ENCODE data around the gene RRBP1.

RRBP1 gene

DNA sequence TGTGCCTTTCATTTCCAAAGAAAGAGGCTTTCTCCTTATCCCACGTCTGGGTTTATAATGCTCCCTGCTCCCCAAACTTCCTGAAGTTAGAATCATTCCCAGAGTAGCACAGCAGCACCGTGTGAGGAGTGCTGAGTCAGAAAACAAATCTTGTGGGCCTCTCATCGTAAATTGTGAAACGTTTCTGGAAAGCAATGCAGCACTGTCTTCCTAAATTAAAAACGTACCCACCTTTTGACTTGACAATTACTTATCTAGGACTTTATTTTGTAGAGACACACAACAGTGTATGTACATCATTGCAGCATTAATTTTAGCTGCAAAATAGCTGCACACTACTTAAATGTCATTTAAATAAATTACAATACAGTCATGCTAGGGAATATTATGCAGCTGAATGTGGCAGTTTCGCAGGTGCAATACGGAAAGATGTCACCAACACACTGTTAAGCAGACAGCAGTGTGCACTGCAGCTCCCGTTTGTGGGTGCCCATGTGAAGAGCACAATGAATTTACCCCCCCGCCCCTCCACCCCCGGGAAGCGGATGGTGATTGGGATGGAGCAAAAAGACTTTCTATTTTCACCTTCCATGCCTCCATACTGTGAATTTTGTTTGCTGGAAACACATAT is 30.8 kb downstream of the RRBP1 start:
- H3K23ac ChIP-seq (ENCODE audit: low read length) = no peak overlapping the region
- H2BK120ac ChIP-seq (ENCODE audit: low read depth, low read length) = no peak overlapping the region
- H3K4ac ChIP-seq (ENCODE audit: low read depth, low read length) = no peak overlapping the region
- H2BK5ac ChIP-seq (ENCODE audit: low read length) = no peak overlapping the region
- H3K9ac ChIP-seq (ENCODE audit: low read length) = no peak overlapping the region
- no peaks in the 10 kb centered on the region for H3K27me3 ChIP-seq (ENCODE audit: insufficient read depth, low read length, poor library complexity)
- H3K79me1 ChIP-seq (ENCODE audit: low read length) = peaks cover 48% of the 10 kb centered on the region
- WGBS (ENCODE audit: extremely low coverage, insufficient coverage, low lambda C conversion rate) = no CpG with 5 or more reads among the region's 11 CpGs
- no peak overlapping the region for H3K56ac ChIP-seq (ENCODE audit: low read length)
- H3K79me2 ChIP-seq (ENCODE audit: control insufficient read depth, insufficient read depth, low read length) = peaks cover 81% of the 10 kb centered on the region
- no peak overlapping the region for H3K4me3 ChIP-seq (ENCODE audit: low read length)
- no peak overlapping the region for H4K8ac ChIP-seq (ENCODE audit: low read depth, low read length)
- H3K4me2 ChIP-seq (ENCODE audit: low read length) = no peak overlapping the region
- no peak overlapping the region for H2AK5ac ChIP-seq (ENCODE audit: low read length)
- no peak overlapping the region for H3K27ac ChIP-seq (ENCODE audit: low read depth, low read length)
- no peak overlapping the region for H2BK15ac ChIP-seq (replicated peaks; ENCODE audit: low read depth)
- H3K4me1 ChIP-seq (ENCODE audit: control insufficient read depth, low read depth, low read length) = peaks cover 4% of the 10 kb centered on the region
- no peak overlapping the region for H4K5ac ChIP-seq (ENCODE audit: low read length)
- DNase-seq = no peak
- H3K36me3 ChIP-seq (ENCODE audit: control insufficient read depth, insufficient read depth, low read length) = peaks cover 1% of the 10 kb centered on the region
- no peak overlapping the region for H3K18ac ChIP-seq (ENCODE audit: low read length)

DNA sequence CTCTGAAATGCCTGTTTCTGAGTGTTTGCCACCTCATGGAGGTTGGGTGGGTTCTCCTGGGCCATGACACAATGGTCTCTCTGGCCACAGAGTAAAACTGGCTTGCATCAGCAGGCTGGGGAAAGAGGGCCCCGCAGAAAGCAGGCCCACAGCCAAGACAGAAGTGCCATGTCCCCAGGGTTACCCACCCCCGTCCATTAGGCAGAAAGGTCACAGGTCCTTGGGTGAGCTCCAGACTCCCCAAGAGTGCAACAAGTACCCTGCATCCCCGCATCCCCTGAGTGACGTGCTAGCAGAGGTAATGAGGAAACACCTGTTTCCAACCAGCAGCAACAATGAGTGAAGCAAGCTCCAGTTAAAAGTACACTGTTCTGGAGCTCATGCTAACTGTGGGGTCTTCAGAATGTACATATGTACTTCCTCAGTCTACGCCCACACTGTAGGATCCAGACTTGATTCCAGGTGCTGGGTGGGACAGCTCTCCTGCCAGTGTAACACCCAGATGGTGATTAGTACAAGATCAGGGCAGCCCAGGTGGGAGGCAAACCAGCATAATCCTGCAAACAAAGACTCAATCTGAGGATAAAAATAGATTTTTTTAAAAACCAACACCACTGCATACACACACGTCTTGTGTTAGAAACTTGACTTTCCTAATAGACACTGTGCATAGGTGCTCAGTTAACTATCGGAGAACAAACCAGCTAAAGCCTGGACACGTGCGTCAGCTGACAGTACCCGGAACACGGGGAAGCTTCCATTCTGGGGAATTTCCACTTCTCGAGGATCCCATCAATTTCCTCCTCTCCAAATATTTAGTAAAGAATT is 31.5 kb downstream of the RRBP1 start:
- Histone ChIP-seq H3K56ac (ENCODE audit: low read length) (no peak overlapping the region), H3K9ac (ENCODE audit: low read length) (no peak overlapping the region), H3K36me3 (ENCODE audit: control insufficient read depth, insufficient read depth, low read length) (peaks cover 1% of the 10 kb centered on the region), H3K4me3 (ENCODE audit: low read length) (no peak overlapping the region), H2BK120ac (ENCODE audit: low read depth, low read length) (no peak overlapping the region), H3K18ac (ENCODE audit: low read length) (no peak overlapping the region), H3K4ac (ENCODE audit: low read depth, low read length) (no peak overlapping the region), H3K79me1 (ENCODE audit: low read length) (peaks cover 54% of the 10 kb centered on the region), H3K23ac (ENCODE audit: low read length) (peak overlapping the region; percentile 2), H3K4me2 (ENCODE audit: low read length) (no peak overlapping the region), H3K79me2 (ENCODE audit: control insufficient read depth, insufficient read depth, low read length) (peaks cover 87% of the 10 kb centered on the region), H3K27ac (ENCODE audit: low read depth, low read length) (no peak overlapping the region), H2BK5ac (ENCODE audit: low read length) (no peak overlapping the region), H4K8ac (ENCODE audit: low read depth, low read length) (no peak overlapping the region), H2BK15ac (replicated peaks; ENCODE audit: low read depth) (no peak overlapping the region), H4K5ac (ENCODE audit: low read length) (no peak overlapping the region), H3K4me1 (ENCODE audit: control insufficient read depth, low read depth, low read length) (peaks cover 2% of the 10 kb centered on the region), H2AK5ac (ENCODE audit: low read length) (no peak overlapping the region), H3K27me3 (ENCODE audit: insufficient read depth, low read length, poor library complexity) (no peaks in the 10 kb centered on the region)
- WGBS (ENCODE audit: extremely low coverage, insufficient coverage, low lambda C conversion rate) = no CpG with 5 or more reads among the region's 12 CpGs
- DNase-seq = no peak

DNA sequence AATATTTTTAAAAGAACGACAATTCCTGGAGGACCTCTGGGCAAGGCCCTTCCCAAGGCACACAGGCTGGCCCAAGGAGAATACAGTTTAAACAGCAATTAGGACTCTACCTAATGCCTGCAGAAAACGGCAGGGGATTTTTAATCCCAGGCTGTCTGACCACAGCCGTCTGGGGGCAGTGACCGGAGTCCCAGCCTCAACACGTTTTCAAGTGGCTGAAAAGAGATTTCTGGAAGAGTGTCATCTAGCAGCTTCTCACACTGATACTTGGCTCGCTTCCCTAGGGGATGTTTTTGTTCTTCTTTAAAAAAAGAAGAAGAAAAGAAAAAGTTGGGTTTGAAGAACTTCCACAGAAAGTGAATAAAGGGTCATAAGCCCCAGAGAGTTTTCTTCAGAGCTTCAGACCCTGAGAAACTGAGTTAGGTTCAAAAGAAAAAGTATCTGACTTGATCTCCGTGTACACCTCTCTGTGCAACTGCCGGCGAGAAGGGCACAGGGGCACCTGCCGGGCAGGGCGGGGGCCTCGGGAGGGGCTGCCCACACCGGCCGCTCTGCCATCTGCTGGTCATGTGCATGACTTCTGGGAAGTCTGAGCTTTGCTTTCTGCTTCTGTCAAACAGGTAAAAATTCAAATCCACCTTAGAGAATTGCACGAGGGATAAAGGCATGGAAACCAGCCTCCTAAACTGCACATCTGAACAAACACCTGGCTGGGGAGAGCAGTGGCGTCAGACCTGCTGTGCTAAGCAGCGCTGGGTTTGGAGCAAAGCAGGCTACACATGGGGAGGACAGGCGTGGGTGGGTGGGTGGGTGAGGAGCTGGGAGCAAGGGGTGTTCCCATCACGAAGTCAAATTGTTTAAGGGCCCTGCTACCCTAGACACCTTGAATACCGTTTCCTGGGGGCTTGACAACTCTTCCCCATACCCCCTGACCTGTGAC is 33.0 kb downstream of the RRBP1 start:
- no peak overlapping the region for H3K4me2 ChIP-seq (ENCODE audit: low read length)
- H3K27me3 ChIP-seq (ENCODE audit: insufficient read depth, low read length, poor library complexity) = no peaks in the 10 kb centered on the region
- H3K56ac ChIP-seq (ENCODE audit: low read length) = no peak overlapping the region
- H4K8ac ChIP-seq (ENCODE audit: low read depth, low read length) = no peak overlapping the region
- no peak for DNase-seq
- H3K79me1 ChIP-seq (ENCODE audit: low read length) = peaks cover 55% of the 10 kb centered on the region
- H3K79me2 ChIP-seq (ENCODE audit: control insufficient read depth, insufficient read depth, low read length) = peaks cover 94% of the 10 kb centered on the region
- no peak overlapping the region for H3K27ac ChIP-seq (ENCODE audit: low read depth, low read length)
- H3K4me3 ChIP-seq (ENCODE audit: low read length) = no peak overlapping the region
- no peak overlapping the region for H2BK5ac ChIP-seq (ENCODE audit: low read length)
- no peak overlapping the region for H3K4ac ChIP-seq (ENCODE audit: low read depth, low read length)
- H4K5ac ChIP-seq (ENCODE audit: low read length) = no peak overlapping the region
- H3K4me1 ChIP-seq (ENCODE audit: control insufficient read depth, low read depth, low read length) = no peaks in the 10 kb centered on the region
- H3K9ac ChIP-seq (ENCODE audit: low read length) = no peak overlapping the region
- no peak overlapping the region for H3K23ac ChIP-seq (ENCODE audit: low read length)
- H3K36me3 ChIP-seq (ENCODE audit: control insufficient read depth, insufficient read depth, low read length) = peaks cover 1% of the 10 kb centered on the region
- no peak overlapping the region for H3K18ac ChIP-seq (ENCODE audit: low read length)
- no CpG with 5 or more reads among the region's 20 CpGs for WGBS (ENCODE audit: extremely low coverage, insufficient coverage, low lambda C conversion rate)
- H2BK15ac ChIP-seq (replicated peaks; ENCODE audit: low read depth) = no peak overlapping the region
- no peak overlapping the region for H2AK5ac ChIP-seq (ENCODE audit: low read length)
- no peak overlapping the region for H2BK120ac ChIP-seq (ENCODE audit: low read depth, low read length)

DNA sequence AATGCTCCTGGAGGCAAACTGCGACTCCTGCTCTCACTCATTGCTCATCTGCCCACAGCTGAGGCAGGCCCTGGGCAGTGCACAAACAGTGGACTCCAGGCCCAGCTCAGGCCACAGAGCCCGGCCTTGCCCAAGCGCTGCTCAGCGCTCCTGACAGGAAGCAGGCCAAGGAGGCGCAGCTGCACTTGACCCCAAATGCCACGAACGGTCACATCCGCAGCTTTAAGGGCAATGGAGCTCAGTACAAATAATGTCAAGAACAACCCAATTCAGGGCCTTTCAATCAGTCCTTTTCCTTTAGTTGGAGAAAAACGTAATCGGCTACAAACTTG is 33.8 kb downstream of the RRBP1 start:
- H3K36me3 ChIP-seq (ENCODE audit: control insufficient read depth, insufficient read depth, low read length) = peaks cover 1% of the 10 kb centered on the region
- peaks cover 58% of the 10 kb centered on the region for H3K79me1 ChIP-seq (ENCODE audit: low read length)
- H4K5ac ChIP-seq (ENCODE audit: low read length) = no peak overlapping the region
- no CpG with 5 or more reads among the region's 10 CpGs for WGBS (ENCODE audit: extremely low coverage, insufficient coverage, low lambda C conversion rate)
- peaks cover 94% of the 10 kb centered on the region for H3K79me2 ChIP-seq (ENCODE audit: control insufficient read depth, insufficient read depth, low read length)
- no peak overlapping the region for H3K27ac ChIP-seq (ENCODE audit: low read depth, low read length)
- no peak overlapping the region for H2BK120ac ChIP-seq (ENCODE audit: low read depth, low read length)
- H3K4me2 ChIP-seq (ENCODE audit: low read length) = no peak overlapping the region
- H3K4me1 ChIP-seq (ENCODE audit: control insufficient read depth, low read depth, low read length) = no peaks in the 10 kb centered on the region
- DNase-seq = no peak
- no peak overlapping the region for H2BK5ac ChIP-seq (ENCODE audit: low read length)
- H3K23ac ChIP-seq (ENCODE audit: low read length) = no peak overlapping the region
- no peak overlapping the region for H4K8ac ChIP-seq (ENCODE audit: low read depth, low read length)
- no peaks in the 10 kb centered on the region for H3K27me3 ChIP-seq (ENCODE audit: insufficient read depth, low read length, poor library complexity)
- H3K56ac ChIP-seq (ENCODE audit: low read length) = no peak overlapping the region
- H2AK5ac ChIP-seq (ENCODE audit: low read length) = no peak overlapping the region
- H3K4ac ChIP-seq (ENCODE audit: low read depth, low read length) = no peak overlapping the region
- H3K4me3 ChIP-seq (ENCODE audit: low read length) = no peak overlapping the region
- H2BK15ac ChIP-seq (replicated peaks; ENCODE audit: low read depth) = no peak overlapping the region
- H3K9ac ChIP-seq (ENCODE audit: low read length) = no peak overlapping the region
- no peak overlapping the region for H3K18ac ChIP-seq (ENCODE audit: low read length)

DNA sequence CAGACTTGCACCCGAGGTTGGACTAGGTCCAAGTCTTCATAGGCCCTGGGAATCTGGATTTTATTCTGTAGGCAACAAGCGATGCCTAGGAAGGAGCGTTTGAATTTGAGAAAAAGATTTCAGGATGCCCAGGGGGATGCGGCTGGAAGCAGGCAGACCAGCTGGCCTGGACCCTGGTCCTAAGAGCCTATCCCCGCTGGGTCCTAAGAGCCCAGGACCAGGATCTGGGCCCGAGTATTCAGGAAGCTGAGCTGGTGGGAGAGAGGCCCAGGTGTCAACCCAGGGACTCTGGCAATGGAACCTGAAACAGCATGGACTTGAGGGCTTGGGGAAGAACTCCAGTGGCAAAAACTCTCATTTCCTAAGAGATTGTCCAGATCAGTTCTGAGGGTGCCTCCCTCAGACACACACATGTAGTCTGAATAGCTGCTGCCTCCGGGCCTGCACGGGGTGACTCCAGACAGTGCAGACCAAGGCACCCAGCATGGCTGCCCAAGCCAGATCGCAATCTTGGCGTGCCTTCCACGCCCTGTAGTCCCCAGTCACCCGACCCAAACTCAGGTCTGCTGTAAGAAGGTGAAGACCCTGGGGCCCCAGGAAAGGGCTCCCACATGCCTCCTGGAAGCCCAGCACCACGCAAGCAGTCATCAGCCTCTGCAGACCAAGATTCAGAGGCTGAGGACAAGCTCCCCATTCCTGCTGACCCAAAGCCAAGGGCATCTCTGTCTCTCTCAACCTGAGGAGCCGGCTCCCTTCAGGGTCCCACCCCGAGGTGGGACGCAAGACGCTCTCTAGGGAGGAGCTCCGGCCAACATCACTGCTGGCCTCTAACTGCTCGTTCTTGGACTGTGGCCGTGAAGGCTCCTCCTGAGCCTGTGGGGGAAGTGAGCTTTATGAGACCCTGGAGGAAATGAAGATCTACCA is 34.4 kb downstream of the RRBP1 start:
- no peak for DNase-seq
- Histone ChIP-seq H3K4ac (ENCODE audit: low read depth, low read length) (no peak overlapping the region), H3K79me2 (ENCODE audit: control insufficient read depth, insufficient read depth, low read length) (peaks cover 94% of the 10 kb centered on the region), H3K36me3 (ENCODE audit: control insufficient read depth, insufficient read depth, low read length) (peaks cover 3% of the 10 kb centered on the region), H3K56ac (ENCODE audit: low read length) (no peak overlapping the region), H2BK5ac (ENCODE audit: low read length) (no peak overlapping the region), H3K4me1 (ENCODE audit: control insufficient read depth, low read depth, low read length) (no peaks in the 10 kb centered on the region), H3K27ac (ENCODE audit: low read depth, low read length) (no peak overlapping the region), H4K5ac (ENCODE audit: low read length) (no peak overlapping the region), H4K8ac (ENCODE audit: low read depth, low read length) (no peak overlapping the region), H3K23ac (ENCODE audit: low read length) (no peak overlapping the region), H3K18ac (ENCODE audit: low read length) (no peak overlapping the region), H3K79me1 (ENCODE audit: low read length) (peaks cover 58% of the 10 kb centered on the region), H2AK5ac (ENCODE audit: low read length) (no peak overlapping the region), H3K9ac (ENCODE audit: low read length) (no peak overlapping the region), H2BK15ac (replicated peaks; ENCODE audit: low read depth) (no peak overlapping the region), H3K4me2 (ENCODE audit: low read length) (no peak overlapping the region), H3K4me3 (ENCODE audit: low read length) (no peak overlapping the region), H3K27me3 (ENCODE audit: insufficient read depth, low read length, poor library complexity) (no peaks in the 10 kb centered on the region), H2BK120ac (ENCODE audit: low read depth, low read length) (no peak overlapping the region)
- WGBS (ENCODE audit: extremely low coverage, insufficient coverage, low lambda C conversion rate) = no CpG with 5 or more reads among the region's 20 CpGs
